ENCODE data around the gene TMEM141.

- TF ChIP-seq TAF1 (IDR thresholded peaks at IDR 0.05; ENCODE audit: low read depth, low read length) (no peak), POLR2A (IDR thresholded peaks at IDR 0.05; ENCODE audit: low read depth, low read length) (no peak), POLR2AphosphoS5 (IDR thresholded peaks at IDR 0.05; ENCODE audit: low read depth, low read length) (no peak), SPI1 (IDR thresholded peaks at IDR 0.05; ENCODE audit: low read depth, low read length) (no peak)
Observed at GRCh38 chr9:136840140-136840876, 49.2 kb downstream of the TMEM141 start.
